ENCODE data around the gene TAAR9.
"Not testable (repeated sequence)": the region's sequence is repeated elsewhere in the genome, so short reads cannot be mapped to it uniquely, and the experiment has no call there.

The TAAR9 gene

GRCh38 chr6:132512638-132513632 lies 25.1 kb upstream of the TAAR9 start, which contains the start of gene STX7:
Gene STX7, minus strand, starts transcription at chr6:132513116. Its CDS starts 9,586 bp downstream, at chr6:132503530.
- in situ Hi-C loops (cut with MboI; ENCODE audit: low sequenced_read_pairs), result loop anchor here (25.0 kb wide), 1 partner anchor 1574 kb away; no protein-coding TSS in a partner anchor

GRCh38 chr6:132513831-132514545 lies 24.1 kb upstream of the TAAR9 start:
- in situ Hi-C loops (cut with MboI; ENCODE audit: low sequenced_read_pairs), result loop anchor here (25.0 kb wide), 1 partner anchor 1573 kb away; no protein-coding TSS in a partner anchor

- in situ Hi-C loops (cut with MboI; ENCODE audit: low sequenced_read_pairs), result loop anchor here (25.0 kb wide), 1 partner anchor 1572 kb away; no protein-coding TSS in a partner anchor
Measured at GRCh38 chr6:132515386-132515785, 22.7 kb upstream of the TAAR9 start.

- in situ Hi-C loops (cut with MboI; ENCODE audit: low sequenced_read_pairs), result loop anchor here (25.0 kb wide), 1 partner anchor 1566 kb away; no protein-coding TSS in a partner anchor
Measured at GRCh38 chr6:132520953-132521352, 17.1 kb upstream of the TAAR9 start.

- in situ Hi-C loops (cut with MboI; ENCODE audit: low sequenced_read_pairs), result loop anchor here (25.0 kb wide), 2 partner anchors 1388 to 1563 kb away; no protein-coding TSS in a partner anchor
Measured at GRCh38 chr6:132524646-132525045, 13.4 kb upstream of the TAAR9 start.

GRCh38 chr6:132525866-132526265 lies 12.2 kb upstream of the TAAR9 start:
- in situ Hi-C loops (cut with MboI; ENCODE audit: low sequenced_read_pairs), result loop anchor here (25.0 kb wide), 1 partner anchor 1386 kb away; no protein-coding TSS in a partner anchor

- in situ Hi-C loops (cut with MboI; ENCODE audit: low sequenced_read_pairs), result loop anchor here (25.0 kb wide), 1 partner anchor 1386 kb away; no protein-coding TSS in a partner anchor
Measured at GRCh38 chr6:132526461-132526860, 11.6 kb upstream of the TAAR9 start.

- in situ Hi-C loops (cut with MboI; ENCODE audit: low sequenced_read_pairs), result loop anchor here (25.0 kb wide), 1 partner anchor 1385 kb away; no protein-coding TSS in a partner anchor
Measured at GRCh38 chr6:132527791-132528190, 10.3 kb upstream of the TAAR9 start.

- in situ Hi-C loops (cut with MboI; ENCODE audit: low sequenced_read_pairs), result loop anchor here (25.0 kb wide), 1 partner anchor 1382 kb away; no protein-coding TSS in a partner anchor
Measured at GRCh38 chr6:132530293-132530974, 7.6 kb upstream of the TAAR9 start.

- in situ Hi-C loops (cut with MboI; ENCODE audit: low sequenced_read_pairs), result loop anchor here (25.0 kb wide), 1 partner anchor 1378 kb away; no protein-coding TSS in a partner anchor
Measured at GRCh38 chr6:132534546-132534945, 3.5 kb upstream of the TAAR9 start.

GRCh38 chr6:132537145-132537544 lies 932 bp upstream of the TAAR9 start:
- in situ Hi-C loops (cut with MboI; ENCODE audit: low sequenced_read_pairs), result loop anchor here (25.0 kb wide), 1 partner anchor 1375 kb away; no protein-coding TSS in a partner anchor

- in situ Hi-C loops (cut with MboI; ENCODE audit: low sequenced_read_pairs), result loop anchor here (25.0 kb wide), 1 partner anchor 1367 kb away; no protein-coding TSS in a partner anchor
Measured at GRCh38 chr6:132544826-132545225, 6.7 kb downstream of the TAAR9 start.

GRCh38 chr6:132548746-132549463 lies 10.8 kb downstream of the TAAR9 start:
- in situ Hi-C loops (cut with MboI; ENCODE audit: low sequenced_read_pairs), result loop anchor here (25.0 kb wide), 1 partner anchor 1363 kb away; no protein-coding TSS in a partner anchor

- in situ Hi-C loops (cut with MboI; ENCODE audit: low sequenced_read_pairs), result no loop called here
Measured at GRCh38 chr6:132551214-132551613, 13.1 kb downstream of the TAAR9 start.

- in situ Hi-C loops (cut with MboI; ENCODE audit: low sequenced_read_pairs), result no loop called here
Measured at GRCh38 chr6:132552372-132552771, 14.3 kb downstream of the TAAR9 start, which contains the start of gene TAAR8. Gene TAAR8, plus strand, starts transcription at chr6:132552672. Its CDS starts 21 bp downstream, at chr6:132552693.

GRCh38 chr6:132560087-132560486 lies 22.0 kb downstream of the TAAR9 start:
- in situ Hi-C loops (cut with MboI; ENCODE audit: low sequenced_read_pairs), result not testable (repeated sequence)

- in situ Hi-C loops (cut with MboI; ENCODE audit: low sequenced_read_pairs), result no loop called here
Measured at GRCh38 chr6:132566404-132566803, 28.3 kb downstream of the TAAR9 start.

- in situ Hi-C loops (cut with MboI; ENCODE audit: low sequenced_read_pairs), result no loop called here
Measured at GRCh38 chr6:132567566-132567965, 29.5 kb downstream of the TAAR9 start.

GRCh38 chr6:132568611-132569010 lies 30.5 kb downstream of the TAAR9 start:
- in situ Hi-C loops (cut with MboI; ENCODE audit: low sequenced_read_pairs), result no loop called here

Data from HL-60/S4 (cell line).